ENCODE data around the gene CDC42BPB.

DNA sequence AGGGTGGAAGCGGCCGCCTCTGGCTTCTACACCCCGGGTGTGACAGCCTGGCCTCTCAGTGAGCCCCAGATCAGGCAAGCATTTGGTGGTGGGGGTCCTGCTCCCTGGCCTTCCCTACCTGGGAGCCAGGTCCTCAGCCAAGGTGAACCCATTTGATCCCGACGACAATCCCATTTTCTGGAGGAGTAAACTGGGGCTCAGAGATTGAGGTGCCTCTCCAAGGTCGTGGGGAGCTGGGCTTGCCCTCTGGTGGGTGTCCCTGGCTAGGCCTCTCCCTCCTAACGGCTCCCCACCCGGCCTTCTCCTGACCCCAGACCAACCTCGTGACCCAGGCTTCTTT, 34.5 kb upstream of the CDC42BPB start:
- TF ChIP-seq, protein P1, sequence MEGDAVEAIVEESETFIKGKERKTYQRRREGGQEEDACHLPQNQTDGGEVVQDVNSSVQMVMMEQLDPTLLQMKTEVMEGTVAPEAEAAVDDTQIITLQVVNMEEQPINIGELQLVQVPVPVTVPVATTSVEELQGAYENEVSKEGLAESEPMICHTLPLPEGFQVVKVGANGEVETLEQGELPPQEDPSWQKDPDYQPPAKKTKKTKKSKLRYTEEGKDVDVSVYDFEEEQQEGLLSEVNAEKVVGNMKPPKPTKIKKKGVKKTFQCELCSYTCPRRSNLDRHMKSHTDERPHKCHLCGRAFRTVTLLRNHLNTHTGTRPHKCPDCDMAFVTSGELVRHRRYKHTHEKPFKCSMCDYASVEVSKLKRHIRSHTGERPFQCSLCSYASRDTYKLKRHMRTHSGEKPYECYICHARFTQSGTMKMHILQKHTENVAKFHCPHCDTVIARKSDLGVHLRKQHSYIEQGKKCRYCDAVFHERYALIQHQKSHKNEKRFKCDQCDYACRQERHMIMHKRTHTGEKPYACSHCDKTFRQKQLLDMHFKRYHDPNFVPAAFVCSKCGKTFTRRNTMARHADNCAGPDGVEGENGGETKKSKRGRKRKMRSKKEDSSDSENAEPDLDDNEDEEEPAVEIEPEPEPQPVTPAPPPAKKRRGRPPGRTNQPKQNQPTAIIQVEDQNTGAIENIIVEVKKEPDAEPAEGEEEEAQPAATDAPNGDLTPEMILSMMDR (IDR thresholded peaks at IDR 0.05) = no peak
- TF ChIP-seq POLR2A (IDR thresholded peaks at IDR 0.05) = no peak

Measured in lower leg skin (tissue), 3 donors.